COLO668 (cell line): Measurements from ENCODE around the gene SIK2.
A peak's percentile ranks its signal among the peaks of the same experiment; 100 is the strongest.

ENCODE experiments used
- DNase-seq: peaks from one replicate; lab custom pipeline; 2025; ENCODE audit not compliant: unreplicated experiment; lab: John Stamatoyannopoulos, UW

Gene SIK2

DNA sequence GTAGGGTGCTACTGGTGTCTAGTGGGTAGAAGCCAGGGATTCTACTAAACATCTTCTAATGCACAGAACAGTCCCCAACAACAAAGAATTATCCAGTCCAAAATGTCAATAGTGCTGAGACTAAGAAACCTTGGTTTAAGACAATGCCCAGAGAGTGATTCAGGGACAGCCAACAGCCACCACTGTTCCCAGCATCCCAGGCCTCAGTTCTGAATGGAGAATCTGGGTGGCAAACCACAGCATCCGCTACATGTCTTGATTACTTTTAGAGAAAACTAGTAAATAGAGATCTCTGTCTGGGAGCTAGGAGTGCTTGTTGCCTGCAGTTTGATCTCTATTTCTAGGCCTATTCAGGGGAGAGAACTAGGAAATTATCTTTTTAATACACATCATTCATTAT lies 20.9 kb upstream of the SIK2 start:
- DNase-seq, result no peak

DNA sequence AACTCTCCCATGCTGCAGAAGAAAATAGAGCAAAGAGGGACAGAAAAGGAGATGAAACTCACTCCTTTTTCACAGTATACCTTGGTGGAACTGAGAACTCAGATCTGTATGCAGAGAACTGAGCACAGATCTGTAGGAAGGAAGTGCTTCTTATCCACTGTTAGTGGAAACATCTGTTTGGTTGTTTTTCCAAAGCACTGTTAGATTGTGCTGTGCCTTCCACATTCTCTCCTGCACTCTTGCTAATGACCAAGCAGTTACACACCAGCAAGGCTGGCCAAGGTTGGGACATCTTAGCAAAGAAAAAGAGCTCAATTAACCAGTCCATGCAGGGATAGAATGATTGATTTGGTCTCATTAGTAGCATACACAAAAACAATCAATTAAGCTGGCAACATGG lies 20.1 kb upstream of the SIK2 start:
- no peak for DNase-seq

DNA sequence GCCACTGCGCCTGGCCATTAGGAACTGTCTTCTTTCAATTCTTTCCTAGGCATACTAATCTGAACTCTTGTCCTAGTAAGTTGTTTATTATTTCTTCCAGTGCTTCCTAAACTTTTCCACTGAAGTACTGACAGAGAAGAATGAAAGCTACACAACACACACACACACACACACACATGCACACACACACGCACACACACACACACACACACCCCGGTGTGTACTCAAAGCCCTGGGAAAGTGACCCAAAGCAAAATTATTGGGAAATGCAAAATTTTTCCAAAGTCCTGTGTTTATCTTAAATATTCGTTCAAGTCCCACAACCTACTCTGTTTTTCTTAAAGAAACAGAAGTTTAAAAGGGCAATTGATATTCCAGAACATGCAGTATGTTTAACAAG lies 19.4 kb upstream of the SIK2 start:
- no peak for DNase-seq

GRCh38 chr11:111585371-111585770 lies 16.9 kb upstream of the SIK2 start:
- DNase-seq, result no peak

DNA sequence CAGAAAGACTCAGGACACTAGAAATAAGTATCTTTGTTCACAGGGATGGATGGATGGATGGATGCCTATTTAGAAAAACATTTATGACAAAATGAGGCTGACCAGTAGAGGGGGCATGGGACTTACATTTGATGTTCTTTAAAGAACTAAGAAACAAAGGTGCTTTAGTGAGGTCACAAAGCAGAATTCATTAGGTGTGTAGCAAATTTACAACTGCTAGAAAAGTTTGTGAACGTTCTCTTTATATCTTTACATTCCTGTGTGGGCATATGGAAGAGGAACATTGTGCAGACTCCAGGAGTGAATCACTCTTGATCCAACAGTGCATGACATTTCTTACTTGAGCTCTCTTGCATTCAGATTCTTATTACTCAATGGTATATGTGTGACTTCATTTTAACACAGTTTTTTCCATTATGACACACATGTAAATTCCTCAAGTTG lies 15.8 kb upstream of the SIK2 start:
- DNase-seq, result peak; percentile 39

- no peak for DNase-seq
Observed at GRCh38 chr11:111589114-111589513, 13.1 kb upstream of the SIK2 start.

- no peak for DNase-seq
Observed at GRCh38 chr11:111589886-111590499, 12.3 kb upstream of the SIK2 start.

GRCh38 chr11:111591187-111591960 lies 10.9 kb upstream of the SIK2 start:
- DNase-seq, result no peak

DNA sequence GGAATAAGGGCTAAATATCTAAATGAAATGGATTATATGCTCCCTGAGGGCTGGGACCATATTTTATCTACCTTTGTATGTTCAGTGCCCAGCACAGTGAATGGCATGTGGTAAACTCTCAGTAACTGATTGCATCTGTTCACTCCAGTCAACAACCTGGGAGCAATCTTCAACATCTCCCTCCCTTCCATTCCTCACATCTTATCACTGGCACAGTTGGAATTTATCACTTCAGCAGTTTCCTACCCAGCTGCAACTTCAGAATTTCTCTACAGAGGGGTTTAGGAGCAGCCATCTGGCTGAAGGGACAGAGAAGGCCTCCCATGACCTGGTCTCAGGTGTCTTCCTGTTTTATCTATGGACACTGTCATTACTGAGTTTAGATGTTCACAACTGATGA lies 9.8 kb upstream of the SIK2 start:
- no peak for DNase-seq

DNA sequence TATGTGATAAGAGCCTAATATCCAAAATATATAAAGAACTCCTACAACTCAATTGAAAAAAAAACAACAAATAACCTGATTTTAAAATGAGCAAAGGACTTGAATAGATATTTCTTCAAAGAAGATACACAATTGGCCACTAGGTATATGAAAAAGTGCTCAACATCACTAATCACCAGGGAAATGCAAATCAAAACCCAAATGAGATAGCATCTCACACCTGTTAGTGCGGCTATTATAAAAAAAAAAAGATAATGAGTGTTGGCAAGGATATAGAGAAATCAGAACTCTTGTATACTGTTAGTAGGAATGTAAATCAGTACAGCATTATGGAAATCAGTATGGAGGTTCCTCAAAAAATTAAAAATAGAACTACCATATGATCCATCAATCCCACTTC lies 5.9 kb upstream of the SIK2 start:
- no peak for DNase-seq

GRCh38 chr11:111598148-111598547 lies 4.1 kb upstream of the SIK2 start:
- DNase-seq, result no peak

DNA sequence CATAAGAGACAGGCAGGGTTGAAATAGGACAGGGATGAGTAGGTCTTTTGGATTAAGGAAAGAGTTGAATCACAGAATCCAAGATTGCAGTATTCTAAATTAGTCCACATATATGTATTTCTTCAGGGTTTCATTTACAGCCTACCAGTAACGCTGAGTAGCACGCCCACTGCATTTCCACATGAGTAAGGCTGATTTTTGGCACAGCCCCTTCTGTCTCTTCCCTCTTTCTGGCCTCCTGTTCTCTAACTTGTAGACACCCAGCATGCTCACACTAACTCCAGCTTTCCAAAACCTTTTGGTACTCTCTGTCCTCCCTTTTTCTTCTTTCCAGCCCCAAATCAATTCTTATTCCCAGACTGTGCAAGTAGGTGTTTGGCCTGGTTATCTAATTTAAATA lies 3.7 kb upstream of the SIK2 start:
- DNase-seq, result no peak

GRCh38 chr11:111601636-111601978 lies 642 bp upstream of the SIK2 start:
- no peak for DNase-seq

DNA sequence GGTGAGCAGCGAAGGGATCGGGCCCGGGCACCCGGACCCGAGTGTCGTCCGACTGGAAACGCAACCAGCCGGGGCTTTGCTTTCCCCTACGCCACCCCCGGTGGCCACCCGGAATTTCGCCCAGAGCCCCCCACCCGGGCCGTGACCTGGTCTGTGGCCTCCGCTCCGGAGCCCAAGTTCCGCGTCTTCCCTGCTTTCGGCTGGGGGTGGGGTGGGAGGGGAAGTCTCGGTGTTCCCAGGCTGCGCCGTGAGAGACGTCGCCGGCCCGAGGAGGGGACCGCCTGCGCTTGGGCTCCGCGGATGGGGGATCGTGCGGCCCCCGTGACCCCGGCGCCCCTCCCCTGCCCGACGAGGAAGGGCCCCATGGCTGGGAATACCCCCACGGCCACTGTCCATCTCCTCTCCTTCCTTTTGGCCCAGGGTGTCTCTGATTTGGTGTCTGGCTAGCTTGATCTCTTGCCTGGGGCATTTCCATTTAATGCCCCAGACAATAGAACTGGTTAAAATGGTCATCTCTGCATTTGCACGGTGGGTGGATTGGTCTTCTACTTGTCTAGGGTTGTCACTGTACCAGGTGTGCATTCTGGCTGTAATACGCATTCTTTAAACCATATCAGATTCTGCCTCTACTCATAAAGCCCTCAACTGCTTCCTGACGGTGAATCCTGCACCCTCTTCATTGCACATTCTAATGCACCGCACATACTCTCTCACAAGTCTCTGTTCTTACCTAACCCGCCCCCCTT lies 789 bp downstream of the SIK2 start:
- DNase-seq, result peak; percentile 68

GRCh38 chr11:111603611-111604130 lies 1.4 kb downstream of the SIK2 start:
- DNase-seq, result no peak

DNA sequence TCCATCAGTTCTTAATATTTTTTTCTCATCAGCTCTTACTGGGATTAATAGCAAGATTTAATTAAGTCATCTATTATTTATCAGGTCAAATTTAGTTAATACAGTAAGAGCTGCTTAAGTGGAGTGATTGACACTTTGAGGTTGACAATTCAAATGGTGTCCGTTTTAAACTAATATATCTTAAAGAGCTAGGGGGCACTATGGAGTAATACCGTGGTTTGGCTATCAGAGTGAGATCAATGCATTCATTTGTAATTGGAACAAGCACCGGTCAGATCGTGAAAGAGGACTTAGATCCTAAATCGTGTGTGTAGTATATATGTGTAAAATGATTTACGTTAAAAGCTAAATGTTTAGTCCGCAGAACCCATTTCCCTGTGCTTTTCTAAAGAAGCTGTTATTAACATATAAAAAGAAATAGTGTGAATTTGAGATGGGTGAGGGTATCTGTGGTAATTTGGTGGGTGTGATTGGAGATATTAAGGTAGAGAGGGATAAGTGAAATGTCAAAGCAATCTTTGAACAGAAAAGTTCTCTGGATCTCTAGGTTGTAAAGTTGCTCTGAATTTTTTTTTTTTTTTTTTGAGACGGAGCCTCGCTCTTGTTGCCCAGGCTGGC lies 2.3 kb downstream of the SIK2 start:
- no peak for DNase-seq

DNA sequence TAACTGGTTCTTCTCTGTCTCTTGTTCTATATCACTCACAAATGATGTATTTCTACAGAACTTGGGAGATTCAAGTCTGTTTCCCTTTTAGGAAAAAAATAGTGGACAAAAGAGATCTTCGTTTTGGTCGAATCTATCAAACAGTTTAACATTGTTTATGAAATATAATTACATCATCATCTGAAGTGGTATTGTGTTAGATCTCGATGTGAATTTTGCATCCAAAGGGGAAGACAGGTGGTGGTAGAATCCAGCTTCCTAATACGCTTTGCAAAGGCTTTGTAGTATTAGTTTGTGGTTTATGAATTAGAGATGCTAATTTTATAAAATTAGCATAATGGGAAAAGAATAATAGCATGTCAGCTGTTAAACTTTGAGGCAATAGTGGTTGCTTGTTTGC lies 3.4 kb downstream of the SIK2 start:
- DNase-seq, result no peak

GRCh38 chr11:111606986-111607385 lies 4.7 kb downstream of the SIK2 start:
- DNase-seq, result no peak

DNA sequence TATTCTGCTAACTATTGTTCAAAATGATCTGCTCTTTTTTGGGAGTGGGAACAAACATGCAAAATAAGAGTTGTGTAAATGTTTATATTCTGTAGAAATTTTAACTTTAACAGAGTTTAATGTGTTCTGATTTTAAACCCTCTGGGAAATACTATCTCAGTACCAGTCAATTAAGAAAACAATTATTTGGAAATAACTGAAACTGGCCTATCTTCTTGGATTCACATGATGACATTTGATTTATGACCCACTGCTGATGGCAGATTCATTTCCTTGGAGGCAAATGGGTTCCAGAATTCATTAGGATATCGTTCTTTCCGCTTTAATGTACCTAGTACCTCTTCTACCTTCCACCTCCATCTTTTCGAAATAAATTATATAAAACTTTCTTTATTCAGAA lies 5.5 kb downstream of the SIK2 start:
- no peak for DNase-seq

- DNase-seq, result no peak
Observed at GRCh38 chr11:111612224-111612623, 10.0 kb downstream of the SIK2 start.

- no peak for DNase-seq
Observed at GRCh38 chr11:111617286-111617685, 15.0 kb downstream of the SIK2 start.

DNA sequence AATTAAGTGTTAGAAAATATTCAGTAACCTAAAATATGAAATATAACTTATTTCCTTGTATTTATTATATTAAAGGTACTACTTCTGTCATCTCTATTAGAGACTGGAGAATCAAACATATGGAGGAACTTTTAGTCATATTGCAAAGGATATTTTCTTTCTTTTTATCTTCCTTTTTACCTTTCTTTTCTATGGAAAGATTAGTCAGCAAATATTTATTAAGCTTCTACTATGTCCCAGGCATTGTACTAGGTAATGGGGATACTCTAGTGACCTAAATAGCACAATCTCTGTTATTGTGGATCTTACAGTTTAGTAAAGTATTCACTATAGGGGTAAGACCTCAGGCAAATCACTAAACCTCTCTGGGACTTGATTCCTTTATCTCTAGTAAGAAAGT lies 18.3 kb downstream of the SIK2 start:
- DNase-seq, result no peak
